GM12891 (cell line): ENCODE measurements around the gene SPC24.

Experiments used
- PAX5 ChIP-seq: IDR thresholded peaks from 2 replicates; pipeline ENCODE4 v1.6.1; 2011; ENCODE audit warnings: low read length, moderate library complexity, mild to moderate bottlenecking; ENCODE audit not compliant: insufficient read depth, severe bottlenecking
- POLR2A ChIP-seq: IDR thresholded peaks from 2 replicates; pipeline ENCODE4 v1.6.1; 2011; ENCODE audit warnings: low read depth, low read length, control low read depth
- POLR2AphosphoS5 ChIP-seq: IDR thresholded peaks from 2 replicates; pipeline ENCODE4 v1.6.1; 2011; ENCODE audit warnings: low read depth, low read length, control low read depth
- POU2F2 ChIP-seq: IDR thresholded peaks from 2 replicates; pipeline ENCODE4 v1.6.1; 2011; ENCODE audit warnings: low read depth, mild to moderate bottlenecking, control low read depth, low read length, moderate library complexity
- SPI1 ChIP-seq: IDR thresholded peaks from 2 replicates; pipeline ENCODE4 v1.6.1; 2011; ENCODE audit warnings: low read depth, low read length, control low read depth
- TAF1 ChIP-seq: IDR thresholded peaks from 2 replicates; pipeline ENCODE4 v1.6.1; 2011; ENCODE audit warnings: low read depth, low read length, control low read depth

DNA sequence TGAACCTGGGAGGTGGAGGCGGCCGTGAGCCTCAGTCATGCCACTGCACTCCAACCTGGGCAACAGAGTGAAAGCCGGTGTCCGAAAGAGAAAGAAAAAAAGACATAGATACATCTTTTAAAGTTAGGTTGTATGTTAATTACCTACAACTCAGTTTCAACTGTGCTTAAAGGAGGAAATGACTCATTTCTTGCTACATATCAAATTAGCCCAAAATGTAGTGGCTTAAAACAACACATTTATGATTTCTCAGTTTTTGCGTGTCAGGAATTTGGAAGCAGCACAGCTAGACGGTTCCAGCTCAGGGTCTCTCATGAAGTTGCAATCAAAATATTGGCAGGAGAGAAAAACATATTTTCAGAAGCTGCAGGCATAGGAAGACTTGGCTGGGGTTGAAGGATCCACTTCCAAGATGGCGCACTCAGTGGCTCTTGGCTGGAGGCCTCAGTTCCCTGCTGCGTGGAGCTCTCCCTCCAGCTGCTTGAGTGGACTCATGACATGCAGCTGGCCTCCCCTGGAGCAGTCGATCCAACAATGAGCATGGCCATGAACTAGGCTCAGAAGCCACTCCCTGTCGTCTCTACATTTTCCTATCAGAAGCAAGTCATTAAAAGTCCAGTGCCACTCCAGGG is 59.3 kb downstream of the SPC24 start:
- no peak for TF ChIP-seq TAF1
- TF ChIP-seq POLR2AphosphoS5, result no peak
- TF ChIP-seq SPI1, result 0 out of 2 replicates have a peak, but pooled peaks have one; percentile 4
- TF ChIP-seq POLR2A, result no peak
- no peak for TF ChIP-seq POU2F2
- TF ChIP-seq PAX5, result no peak
